Measurements from ENCODE around the gene SORL1.

Gene SORL1

GRCh38 chr11:121570453-121570852, 118.3 kb downstream of the SORL1 start:
- no peaks in the 10 kb centered on the region for H3K27me3 ChIP-seq (ENCODE audit: insufficient read depth, low read length, poor library complexity)
- H3K4me2 ChIP-seq (ENCODE audit: insufficient read depth, low read length): no peak overlapping the region
- TF ChIP-seq EZH2 (IDR thresholded peaks at IDR 0.05; ENCODE audit: borderline replicate concordance, low read depth, low read length, severe bottlenecking): no peak
- no peak for TF ChIP-seq CTCF (IDR thresholded peaks at IDR 0.05; ENCODE audit: borderline replicate concordance, extremely low read depth, low read length, poor library complexity, severe bottlenecking)
- no peaks in the 10 kb centered on the region for H3K9me3 ChIP-seq (ENCODE audit: insufficient read depth, low read length, severe bottlenecking)
- H3K4me1 ChIP-seq (ENCODE audit: insufficient read depth, low read length): no peaks in the 10 kb centered on the region
- H3K79me2 ChIP-seq (ENCODE audit: insufficient read depth, low read length): no peaks in the 10 kb centered on the region
- no peak for DNase-seq
- no peak for ATAC-seq (ENCODE audit: insufficient read depth, low read depth)
- no peaks in the 10 kb centered on the region for H4K20me1 ChIP-seq (ENCODE audit: insufficient read depth, low read length)
- H3K4me3 ChIP-seq (ENCODE audit: low read depth in 1 of 2, low read length in 2 of 2): no peak overlapping the region
- no peak overlapping the region for H3K9ac ChIP-seq (ENCODE audit: low read depth, low read length)
- no peak overlapping the region for H3K27ac ChIP-seq (ENCODE audit: low read length)
- H2AFZ ChIP-seq (ENCODE audit: low read depth, low read length): no peak overlapping the region
- H3K36me3 ChIP-seq (ENCODE audit: insufficient read depth, low read length): peaks cover 76% of the 10 kb centered on the region

- Histone ChIP-seq H2AFZ (ENCODE audit: low read depth, low read length) (no peak overlapping the region), H3K27ac (ENCODE audit: low read length) (no peak overlapping the region), H3K79me2 (ENCODE audit: insufficient read depth, low read length) (no peaks in the 10 kb centered on the region), H3K9ac (ENCODE audit: low read depth, low read length) (no peak overlapping the region), H3K9me3 (ENCODE audit: insufficient read depth, low read length, severe bottlenecking) (no peaks in the 10 kb centered on the region), H4K20me1 (ENCODE audit: insufficient read depth, low read length) (no peaks in the 10 kb centered on the region), H3K4me3 (ENCODE audit: low read depth in 1 of 2, low read length in 2 of 2) (no peak overlapping the region), H3K4me1 (ENCODE audit: insufficient read depth, low read length) (no peaks in the 10 kb centered on the region), H3K4me2 (ENCODE audit: insufficient read depth, low read length) (no peak overlapping the region), H3K36me3 (ENCODE audit: insufficient read depth, low read length) (peaks cover 79% of the 10 kb centered on the region), H3K27me3 (ENCODE audit: insufficient read depth, low read length, poor library complexity) (no peaks in the 10 kb centered on the region)
- no peak for DNase-seq
- no peak for ATAC-seq (ENCODE audit: insufficient read depth, low read depth)
- no peak for TF ChIP-seq CTCF (IDR thresholded peaks at IDR 0.05; ENCODE audit: borderline replicate concordance, extremely low read depth, low read length, poor library complexity, severe bottlenecking)
- TF ChIP-seq EZH2 (IDR thresholded peaks at IDR 0.05; ENCODE audit: borderline replicate concordance, low read depth, low read length, severe bottlenecking): no peak
Measured at GRCh38 chr11:121571506-121571905, 119.4 kb downstream of the SORL1 start.

GRCh38 chr11:121572571-121573059, 120.5 kb downstream of the SORL1 start:
- Histone ChIP-seq H3K36me3 (ENCODE audit: insufficient read depth, low read length) (peaks cover 79% of the 10 kb centered on the region), H3K4me3 (ENCODE audit: low read depth in 1 of 2, low read length in 2 of 2) (no peak overlapping the region), H3K4me1 (ENCODE audit: insufficient read depth, low read length) (no peaks in the 10 kb centered on the region), H3K27ac (ENCODE audit: low read length) (no peak overlapping the region), H3K79me2 (ENCODE audit: insufficient read depth, low read length) (no peaks in the 10 kb centered on the region), H3K9ac (ENCODE audit: low read depth, low read length) (no peak overlapping the region), H4K20me1 (ENCODE audit: insufficient read depth, low read length) (no peaks in the 10 kb centered on the region), H3K27me3 (ENCODE audit: insufficient read depth, low read length, poor library complexity) (no peaks in the 10 kb centered on the region), H2AFZ (ENCODE audit: low read depth, low read length) (no peak overlapping the region), H3K4me2 (ENCODE audit: insufficient read depth, low read length) (no peak overlapping the region), H3K9me3 (ENCODE audit: insufficient read depth, low read length, severe bottlenecking) (no peaks in the 10 kb centered on the region)
- ATAC-seq (ENCODE audit: insufficient read depth, low read depth) (no peak), DNase-seq (no peak)
- TF ChIP-seq EZH2 (IDR thresholded peaks at IDR 0.05; ENCODE audit: borderline replicate concordance, low read depth, low read length, severe bottlenecking) (no peak), CTCF (IDR thresholded peaks at IDR 0.05; ENCODE audit: borderline replicate concordance, extremely low read depth, low read length, poor library complexity, severe bottlenecking) (no peak)

GRCh38 chr11:121574801-121575200, 122.7 kb downstream of the SORL1 start:
- TF ChIP-seq CTCF (IDR thresholded peaks at IDR 0.05; ENCODE audit: borderline replicate concordance, extremely low read depth, low read length, poor library complexity, severe bottlenecking) (no peak), EZH2 (IDR thresholded peaks at IDR 0.05; ENCODE audit: borderline replicate concordance, low read depth, low read length, severe bottlenecking) (no peak)
- peaks cover 3% of the 10 kb centered on the region for H3K9me3 ChIP-seq (ENCODE audit: insufficient read depth, low read length, severe bottlenecking)
- H3K79me2 ChIP-seq (ENCODE audit: insufficient read depth, low read length): no peaks in the 10 kb centered on the region
- no peaks in the 10 kb centered on the region for H3K4me1 ChIP-seq (ENCODE audit: insufficient read depth, low read length)
- no peak overlapping the region for H3K9ac ChIP-seq (ENCODE audit: low read depth, low read length)
- H3K4me3 ChIP-seq (ENCODE audit: low read depth in 1 of 2, low read length in 2 of 2): no peak overlapping the region
- no peaks in the 10 kb centered on the region for H4K20me1 ChIP-seq (ENCODE audit: insufficient read depth, low read length)
- no peaks in the 10 kb centered on the region for H3K27me3 ChIP-seq (ENCODE audit: insufficient read depth, low read length, poor library complexity)
- H3K27ac ChIP-seq (ENCODE audit: low read length): no peak overlapping the region
- DNase-seq (no peak), ATAC-seq (ENCODE audit: insufficient read depth, low read depth) (no peak)
- H3K4me2 ChIP-seq (ENCODE audit: insufficient read depth, low read length): no peak overlapping the region
- no peak overlapping the region for H2AFZ ChIP-seq (ENCODE audit: low read depth, low read length)
- peaks cover 91% of the 10 kb centered on the region for H3K36me3 ChIP-seq (ENCODE audit: insufficient read depth, low read length)
